Colonic mucosa (tissue), 4 donors: Measurements from ENCODE around the gene ARCN1. TPM values are rescaled to one million over a fixed set of nuclear protein-coding genes. Genes with fewer than 3 reads are reported as not detected.

Experiments
- DNase-seq: peaks from one replicate; pipeline ENCODE4 v3.0.0-alpha.2; 2020
- H3K27ac ChIP-seq: fragments of 200-600 bp; one replicate; pipeline ENCODE4 v1.8.0; 2021
- H3K27me3 ChIP-seq: fragments of 200-600 bp; one replicate; pipeline ENCODE4 v1.8.0; 2021
- H3K36me3 ChIP-seq: fragments of 200-600 bp; one replicate; pipeline ENCODE4 v1.8.0; 2021
- H3K4me1 ChIP-seq: fragments of 200-600 bp; one replicate; pipeline ENCODE4 v1.8.0; 2021; ENCODE audit warnings: mild to moderate bottlenecking
- H3K4me3 ChIP-seq: fragments of 200-600 bp; one replicate; pipeline ENCODE4 v1.8.0; 2021
- H3K9ac ChIP-seq, 2 donors: one replicate each; pipeline ENCODE4 v1.7.0; 2013; ENCODE audit warnings: control low read depth in 2 of 2, low read depth in 2 of 2, low read length in 2 of 2
- H3K9me3 ChIP-seq: fragments of 200-600 bp; one replicate; pipeline ENCODE4 v1.8.0; 2021
- CTCF ChIP-seq: fragments of 200-600 bp; IDR thresholded peaks from one replicate; pipeline ENCODE4 v1.8.0; 2022; ENCODE audit warnings: antibody characterized with exemption, mild to moderate bottlenecking
- intact Hi-C: fragments of 100-400 bp; cut with DNase I; formaldehyde crosslinking; loops from one replicate; pipeline ENCODE4 v1.14.1; 2022
- total RNA-seq, 2 donors: library from RNA; stranded (reverse); fragmentation: NEBNext Ultra II Directional in 1 of 2; extraction: Animal tissue kit (Norgen Biotek cat#: 25700) in 1 of 2; gene quantifications; one replicate each; pipeline ENCODE4 v1.2.1, GENCODE V29; 2021
- donor health status: healthy.
- donor health status: DM: no; HTN: no; CAD: no.
- donor health status: DM: no; HTN: no; CAD: no.

The ARCN1 gene
- total RNA-seq, 2 donors from 2014 or later: 151 to 171 TPM

DNA sequence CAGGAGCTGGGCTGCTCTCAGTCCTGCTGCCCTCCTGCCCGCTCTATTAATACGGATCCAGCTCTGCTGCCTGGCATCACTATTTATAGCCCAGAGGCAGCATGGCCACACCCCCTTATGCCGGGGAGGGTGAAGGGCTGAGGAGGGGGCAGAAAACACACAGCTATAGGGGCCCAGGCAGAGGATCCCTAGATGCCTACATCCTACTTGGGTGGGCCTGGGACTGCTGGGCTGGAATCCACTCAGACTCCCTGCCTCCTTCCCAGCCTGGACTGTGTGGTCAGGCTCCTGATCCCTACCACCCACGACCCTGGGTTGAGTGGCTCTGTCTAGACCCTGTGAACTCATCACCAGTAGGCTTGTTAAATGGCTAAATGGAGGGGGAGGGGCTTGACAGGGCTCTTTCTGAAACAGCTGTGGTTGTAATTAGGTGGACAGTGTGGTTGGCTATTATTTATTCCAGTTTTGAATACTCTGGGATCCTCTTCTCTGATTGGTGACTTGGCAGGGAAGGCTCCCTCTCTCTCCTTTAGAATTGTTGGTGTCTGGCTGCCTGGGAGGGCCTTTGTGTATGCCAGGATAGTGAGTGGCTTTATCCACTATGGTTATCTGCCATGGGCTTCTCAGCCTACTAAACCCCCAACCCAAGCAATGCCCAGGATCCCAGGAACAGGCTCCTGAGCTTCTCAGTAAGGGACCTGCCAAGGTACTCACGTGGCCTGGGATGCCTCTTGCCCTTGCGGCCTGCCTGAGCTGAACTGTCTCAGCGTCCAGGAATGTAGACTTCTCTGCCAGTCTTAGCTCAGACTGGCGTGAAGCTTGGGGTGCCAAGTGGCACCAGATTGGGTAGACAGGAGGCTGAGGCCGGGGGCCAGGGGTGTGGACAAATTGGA is 50.4 kb downstream of the ARCN1 start:
- DNase-seq: no peak
- Histone ChIP-seq H3K27me3 (no peaks in the 10 kb centered on the region), H3K9me3 (no peaks in the 10 kb centered on the region), H3K4me3 (peak overlapping the region; percentile 40), H3K36me3 (no peaks in the 10 kb centered on the region), H3K27ac (peak overlapping the region; percentile 50), H3K9ac (peak overlapping the region; percentile 4 to 61), H3K4me1 (peaks cover 16% of the 10 kb centered on the region)
- no peak for TF ChIP-seq CTCF
- intact Hi-C loops: no loop called here

DNA sequence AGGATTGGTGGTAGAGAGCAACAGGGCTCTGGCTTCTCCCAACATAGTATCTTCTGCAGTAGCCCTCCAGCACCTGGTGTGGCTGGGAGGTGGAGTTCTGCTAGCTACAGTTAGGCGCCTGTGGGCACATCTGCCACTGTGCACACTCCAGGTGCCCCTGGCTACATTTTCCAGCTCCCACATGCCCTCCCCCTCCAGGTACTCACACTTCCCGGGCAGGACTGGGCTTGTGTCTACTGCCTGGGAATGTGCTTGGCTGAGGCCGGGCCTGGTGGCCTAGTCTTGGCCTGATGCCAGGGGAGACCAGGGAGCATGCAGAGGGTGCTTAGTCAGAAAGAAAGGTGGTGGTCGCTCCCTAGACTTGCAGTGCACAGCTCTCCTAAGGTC is 51.1 kb downstream of the ARCN1 start:
- Histone ChIP-seq H3K9me3 (no peaks in the 10 kb centered on the region), H3K27ac (no peak overlapping the region), H3K4me1 (peaks cover 16% of the 10 kb centered on the region), H3K27me3 (no peaks in the 10 kb centered on the region), H3K36me3 (no peaks in the 10 kb centered on the region), H3K9ac (peak overlapping the region in 1 of 2 donors; percentile 26), H3K4me3 (no peak overlapping the region)
- intact Hi-C loops: no loop called here
- no peak for TF ChIP-seq CTCF
- no peak for DNase-seq

GRCh38 chr11:118625036-118625690 is 53.0 kb downstream of the ARCN1 start:
- Histone ChIP-seq H3K9ac (no peak overlapping the region), H3K4me1 (peaks cover 16% of the 10 kb centered on the region), H3K36me3 (no peaks in the 10 kb centered on the region), H3K9me3 (no peaks in the 10 kb centered on the region), H3K27ac (no peak overlapping the region), H3K27me3 (no peaks in the 10 kb centered on the region), H3K4me3 (no peak overlapping the region)
- intact Hi-C loops: no loop called here
- no peak for DNase-seq
- TF ChIP-seq CTCF: no peak

GRCh38 chr11:118625976-118626375 is 53.8 kb downstream of the ARCN1 start:
- H3K27me3 ChIP-seq: no peaks in the 10 kb centered on the region
- no peak for DNase-seq
- H3K4me1 ChIP-seq: peaks cover 8% of the 10 kb centered on the region
- H3K9ac ChIP-seq: no peak overlapping the region
- intact Hi-C loops: no loop called here
- H3K4me3 ChIP-seq: no peak overlapping the region
- no peak overlapping the region for H3K27ac ChIP-seq
- no peaks in the 10 kb centered on the region for H3K9me3 ChIP-seq
- no peak for TF ChIP-seq CTCF
- no peaks in the 10 kb centered on the region for H3K36me3 ChIP-seq

- Histone ChIP-seq H3K4me1 (peaks cover 12% of the 10 kb centered on the region), H3K27me3 (no peaks in the 10 kb centered on the region), H3K9me3 (no peaks in the 10 kb centered on the region), H3K9ac (no peak overlapping the region), H3K27ac (no peak overlapping the region), H3K4me3 (no peak overlapping the region), H3K36me3 (no peaks in the 10 kb centered on the region)
- no peak for TF ChIP-seq CTCF
- intact Hi-C loops: no loop called here
- no peak for DNase-seq
These were observed 55.4 kb downstream of the ARCN1 start for GRCh38 chr11:118627566-118627965.
